HTR-8/SVneo (cell line): ENCODE measurements around the gene ABCG1.

Experiments used
- DNase-seq: peaks from one replicate; pipeline ENCODE4 v3.0.0; 2011; ENCODE audit warnings: low spot score, mixed read lengths; ENCODE audit not compliant: insufficient read length
- FAIRE-seq: peaks from 2 replicates; lab custom pipeline; 2011; peaks lifted over from hg19 to GRCh38; lab: Jason Lieb, UNC

The ABCG1 gene

DNA sequence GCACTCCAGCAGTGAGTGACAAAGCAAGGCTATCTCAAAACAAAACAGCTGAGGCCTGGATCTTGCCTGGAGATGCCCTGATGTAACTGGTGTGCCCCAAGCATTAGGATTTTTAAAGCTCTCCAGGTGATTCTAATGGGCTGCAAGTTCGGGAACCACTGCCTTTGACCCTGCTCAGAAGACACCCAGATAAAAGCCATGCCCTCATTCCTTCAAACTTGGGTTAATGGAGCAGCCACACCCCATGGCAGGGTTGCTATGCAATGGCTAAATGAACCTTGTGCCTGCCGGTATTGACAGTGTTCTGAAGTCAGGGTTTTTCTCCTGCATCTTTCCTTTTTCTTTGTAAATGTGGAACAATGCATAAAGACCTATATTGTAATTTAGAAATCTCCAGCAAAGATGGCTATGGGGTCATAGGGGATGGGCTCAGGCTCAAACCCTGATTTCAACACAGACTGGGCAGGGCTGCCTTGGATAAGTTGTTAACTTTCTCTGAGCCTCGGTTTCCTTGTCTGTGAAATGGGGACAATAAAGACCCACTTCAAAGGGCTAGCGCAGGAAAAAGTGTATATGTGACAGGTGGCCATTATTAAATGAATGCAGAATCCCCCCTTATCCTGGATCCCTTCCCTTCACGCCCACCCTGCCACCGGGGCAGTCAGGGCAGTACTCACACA is 95.8 kb downstream of the ABCG1 start:
- no peak for DNase-seq
- no peak for FAIRE-seq

DNA sequence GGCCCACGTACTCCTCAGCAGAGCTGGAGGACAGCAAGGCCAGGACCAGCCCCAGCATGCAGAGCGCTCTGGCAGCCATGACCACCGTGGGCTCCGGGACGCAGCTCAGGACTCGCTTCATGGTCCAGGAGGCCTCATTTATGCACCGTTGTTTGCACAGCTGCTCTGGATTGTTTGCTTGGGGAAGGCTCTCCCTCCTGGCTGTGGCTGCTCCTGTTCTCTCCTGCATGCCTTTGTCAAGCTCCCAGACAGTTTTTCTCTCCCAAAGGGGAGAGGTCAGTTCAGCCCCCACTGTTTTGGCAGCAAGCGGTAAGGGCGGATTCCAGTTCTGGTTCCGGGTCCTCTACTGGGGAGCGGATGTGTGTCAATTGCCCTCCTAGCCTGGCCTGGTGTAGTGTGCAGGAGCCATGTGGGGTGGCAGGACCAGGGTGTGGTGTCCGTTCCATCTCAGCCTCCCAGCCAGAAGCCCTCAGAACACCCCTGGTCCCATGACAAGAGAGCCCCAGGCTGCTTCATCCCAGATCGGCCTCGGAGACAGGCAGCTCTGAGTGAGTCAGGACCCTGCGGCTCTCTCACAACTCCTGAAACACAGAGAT is 96.5 kb downstream of the ABCG1 start, which contains the start of gene TFF3:
TSS of gene TFF3 (minus strand) at position 114 of the 596 bp plus-strand sequence. CDS start at position 79, 35 bp downstream.
- FAIRE-seq = no peak
- DNase-seq = no peak

DNA sequence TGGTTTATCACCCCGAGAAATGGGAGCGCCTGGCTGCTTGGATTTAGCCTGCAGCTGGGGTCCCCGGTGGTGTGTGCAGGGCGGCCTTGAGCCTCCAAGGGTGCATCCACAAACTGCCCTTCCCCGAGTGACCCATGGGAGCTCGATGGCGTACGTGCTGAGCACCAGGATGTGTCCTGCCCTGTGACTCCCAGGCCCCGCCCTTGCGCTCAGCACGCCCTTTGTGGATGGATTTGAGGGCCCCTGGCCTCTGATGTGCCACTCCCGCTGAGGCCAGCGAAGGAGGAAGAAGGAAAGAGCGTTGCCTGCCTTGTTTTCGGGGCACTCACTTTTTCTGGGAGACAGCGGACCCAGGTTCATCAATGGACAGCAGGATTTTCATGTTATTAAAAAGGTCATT is 98.0 kb downstream of the ABCG1 start:
- DNase-seq = no peak
- no peak for FAIRE-seq

DNA sequence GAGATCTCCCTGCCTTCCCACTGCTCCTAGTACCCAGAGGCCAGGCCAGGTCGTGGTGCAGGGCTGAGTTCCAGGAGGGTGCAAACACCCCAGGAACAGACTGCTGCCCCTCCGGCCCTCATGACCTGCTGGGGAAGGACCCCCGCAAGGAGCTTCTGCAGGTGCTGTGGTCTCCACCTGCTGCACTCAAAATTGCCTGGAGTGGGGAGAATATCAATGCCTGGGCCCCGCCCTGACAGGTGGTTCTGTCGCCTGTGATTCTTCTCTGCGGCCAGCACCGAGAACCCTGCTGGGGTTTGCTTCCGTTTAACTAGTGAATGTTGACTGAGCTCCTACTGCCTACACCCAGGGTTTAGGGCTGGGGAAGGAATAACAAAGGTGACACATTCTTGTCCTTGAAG is 98.4 kb downstream of the ABCG1 start:
- no peak for DNase-seq
- no peak for FAIRE-seq

DNA sequence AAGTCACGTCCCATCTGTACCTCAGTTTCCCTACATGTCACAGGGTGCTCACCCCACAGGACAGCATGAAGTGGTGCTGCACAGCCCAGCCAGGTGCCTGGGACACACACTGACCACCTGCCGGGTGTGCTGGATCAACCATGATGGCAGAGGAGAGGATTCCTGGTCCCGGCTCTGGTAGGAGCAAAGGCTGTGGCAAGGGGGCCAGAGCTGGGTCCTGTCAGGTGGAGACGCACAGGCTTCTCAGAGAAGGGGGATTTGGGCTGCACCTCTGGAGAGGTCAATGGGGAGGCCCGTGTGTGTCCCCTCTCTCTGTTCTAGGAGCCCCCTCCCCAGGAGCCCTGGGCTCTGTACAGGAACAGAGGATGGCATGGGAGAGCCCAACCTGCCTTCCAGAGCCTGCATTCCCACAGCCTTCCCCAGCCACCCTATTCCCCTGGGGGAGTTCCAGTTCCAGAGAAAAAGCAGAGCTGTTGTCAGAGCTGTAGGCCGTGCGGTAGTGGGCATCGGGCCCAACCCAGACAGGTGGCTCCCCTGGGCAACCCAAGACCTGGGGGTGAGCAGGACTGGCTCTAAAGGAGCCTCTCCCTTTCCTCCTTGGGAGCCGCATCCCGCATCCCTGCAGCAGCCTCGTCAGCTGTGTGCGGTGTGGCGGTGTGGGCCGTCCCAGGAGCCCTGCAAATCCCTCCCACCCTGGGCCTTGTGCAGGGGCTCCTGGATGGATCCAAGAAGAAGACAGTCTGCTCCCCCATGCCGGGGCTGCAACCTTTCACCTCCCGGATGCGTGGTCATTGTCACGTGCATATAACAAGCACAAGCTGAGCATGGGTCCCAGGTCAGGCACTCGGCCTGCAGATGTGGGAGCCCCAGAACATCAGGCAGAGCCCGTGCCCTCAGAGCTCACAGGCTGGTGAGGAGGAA is 99.1 kb downstream of the ABCG1 start:
- FAIRE-seq = no peak
- DNase-seq = no peak

DNA sequence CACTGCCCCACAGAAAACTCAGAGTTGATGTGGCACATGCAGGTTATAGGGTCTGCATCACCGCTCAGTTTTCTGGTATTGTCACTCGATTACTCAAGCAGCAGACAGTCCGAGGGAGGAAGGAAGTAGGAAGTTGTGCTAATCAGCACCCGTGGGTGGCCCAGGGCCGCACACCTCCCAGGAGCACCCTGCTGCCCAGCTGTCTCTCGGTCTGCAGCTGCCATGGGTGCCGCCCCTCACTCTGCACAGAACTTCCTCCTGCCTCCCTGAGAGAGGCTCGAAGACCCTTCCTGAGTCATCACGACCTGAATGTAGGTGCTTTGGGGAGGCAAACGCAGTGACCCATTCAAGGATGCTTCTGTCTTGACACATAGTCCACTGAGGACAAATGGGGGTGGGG is 100.4 kb downstream of the ABCG1 start:
- no peak for DNase-seq
- no peak for FAIRE-seq

DNA sequence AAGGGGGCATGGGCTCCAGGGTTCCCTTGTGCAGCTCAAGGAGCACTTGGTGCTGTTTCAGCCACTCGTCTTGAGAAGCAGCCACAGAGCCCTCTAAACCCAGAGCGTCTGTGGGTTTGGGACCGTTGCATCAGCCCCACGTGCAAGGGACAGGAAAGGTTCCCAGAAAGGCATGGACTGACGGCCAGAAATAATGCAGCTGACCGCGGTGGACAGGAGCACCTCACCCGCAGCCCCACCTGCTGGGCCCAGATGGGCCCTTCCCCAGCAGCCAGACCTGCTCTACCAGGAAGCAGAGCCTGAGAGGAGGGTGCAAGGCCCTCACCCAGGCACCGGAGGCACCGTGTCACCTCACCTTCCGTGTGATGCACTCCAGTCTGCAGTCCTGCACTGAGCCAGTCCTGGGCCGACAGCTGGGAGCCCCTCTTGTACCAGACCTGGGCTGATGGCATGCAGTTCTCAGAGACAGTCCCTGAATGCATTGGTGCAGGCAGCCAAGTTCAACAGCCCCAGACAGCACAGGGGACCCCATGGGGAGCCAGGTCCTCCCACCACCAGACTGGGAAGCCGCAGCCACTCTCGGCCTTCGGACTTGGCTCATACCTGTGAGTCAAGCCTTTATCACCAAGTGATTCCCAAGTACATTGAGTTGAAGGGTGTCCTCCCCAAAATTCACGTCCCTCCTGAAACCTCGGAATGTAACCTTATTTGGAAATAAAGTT is 101.1 kb downstream of the ABCG1 start:
- FAIRE-seq (no peak), DNase-seq (no peak)

DNA sequence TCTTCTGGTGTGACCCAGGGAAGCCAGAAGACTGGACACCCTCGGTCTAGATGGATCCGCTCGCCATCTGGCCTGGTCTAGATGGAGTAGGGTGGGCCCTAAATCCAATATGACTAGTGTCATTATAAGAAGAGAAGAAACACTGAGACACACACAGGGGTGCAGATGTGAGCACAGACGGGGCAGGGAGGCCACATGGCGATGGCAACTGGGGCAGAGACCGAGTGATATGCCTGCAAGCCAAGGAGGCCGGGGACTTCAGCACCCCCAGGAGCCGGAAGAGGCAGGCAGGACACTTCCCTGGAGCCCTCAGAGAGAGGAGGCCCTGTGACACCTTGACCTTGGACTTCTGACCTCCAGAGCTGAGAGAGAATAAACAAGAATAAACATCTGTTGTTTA is 101.9 kb downstream of the ABCG1 start:
- DNase-seq (no peak), FAIRE-seq (no peak)

DNA sequence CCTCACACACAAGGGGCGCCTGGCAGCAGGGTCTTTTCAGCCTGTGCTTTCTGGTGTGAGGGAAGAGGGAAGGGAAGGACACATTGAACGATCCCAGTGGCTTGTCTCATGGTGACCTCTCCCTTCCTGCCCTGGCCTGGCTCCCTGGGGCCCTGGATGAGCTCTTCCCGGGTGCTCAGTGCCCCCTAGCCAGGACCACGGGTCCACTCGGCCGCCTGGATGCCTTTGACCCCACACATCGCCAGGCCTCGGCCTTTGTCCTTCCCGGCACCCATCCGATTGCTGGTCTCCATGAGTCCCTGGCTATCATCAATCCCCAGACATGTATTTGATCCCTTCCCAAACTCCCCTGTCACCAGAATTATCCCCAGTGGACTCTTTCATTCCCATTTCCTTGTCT is 102.3 kb downstream of the ABCG1 start:
- no peak for DNase-seq
- no peak for FAIRE-seq

DNA sequence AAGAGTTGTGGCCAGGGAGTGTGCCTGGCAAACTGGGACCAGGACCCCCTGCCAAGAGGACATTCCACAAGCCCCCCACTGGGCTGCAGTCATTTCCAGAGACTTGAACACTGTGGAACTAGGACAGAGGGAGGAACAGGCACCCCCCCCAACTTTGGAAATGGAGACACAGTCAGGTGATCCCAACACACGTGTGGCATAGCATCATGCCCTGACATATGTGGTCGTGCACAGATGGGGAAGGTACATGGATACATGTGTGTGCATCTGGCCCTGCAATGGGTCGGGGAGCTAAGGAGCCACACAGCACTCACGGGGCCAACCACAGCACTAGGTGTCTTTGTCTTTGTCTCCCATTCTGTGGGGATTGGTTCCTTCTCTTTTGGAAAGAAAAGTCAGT is 102.9 kb downstream of the ABCG1 start:
- FAIRE-seq (no peak), DNase-seq (no peak)

DNA sequence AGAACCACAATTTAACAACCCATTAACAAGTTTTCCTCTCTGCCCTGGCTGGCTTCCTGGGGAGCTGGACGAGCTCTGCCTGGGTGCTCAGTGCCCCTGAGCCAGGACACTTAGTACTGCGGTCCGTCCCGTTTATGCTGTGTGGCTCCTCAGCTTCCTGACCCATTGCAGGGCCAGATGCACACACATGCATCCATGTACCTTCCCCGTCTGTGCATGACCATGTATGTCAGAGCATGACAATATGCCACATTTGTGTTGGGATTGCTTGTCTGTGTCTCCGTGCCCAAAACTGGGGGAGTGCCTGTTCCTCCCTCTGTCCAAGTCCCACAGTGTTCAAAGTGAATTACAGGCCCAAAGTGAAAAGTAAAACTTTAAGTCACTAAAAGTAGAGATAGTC is 106.0 kb downstream of the ABCG1 start:
- FAIRE-seq (no peak), DNase-seq (no peak)

DNA sequence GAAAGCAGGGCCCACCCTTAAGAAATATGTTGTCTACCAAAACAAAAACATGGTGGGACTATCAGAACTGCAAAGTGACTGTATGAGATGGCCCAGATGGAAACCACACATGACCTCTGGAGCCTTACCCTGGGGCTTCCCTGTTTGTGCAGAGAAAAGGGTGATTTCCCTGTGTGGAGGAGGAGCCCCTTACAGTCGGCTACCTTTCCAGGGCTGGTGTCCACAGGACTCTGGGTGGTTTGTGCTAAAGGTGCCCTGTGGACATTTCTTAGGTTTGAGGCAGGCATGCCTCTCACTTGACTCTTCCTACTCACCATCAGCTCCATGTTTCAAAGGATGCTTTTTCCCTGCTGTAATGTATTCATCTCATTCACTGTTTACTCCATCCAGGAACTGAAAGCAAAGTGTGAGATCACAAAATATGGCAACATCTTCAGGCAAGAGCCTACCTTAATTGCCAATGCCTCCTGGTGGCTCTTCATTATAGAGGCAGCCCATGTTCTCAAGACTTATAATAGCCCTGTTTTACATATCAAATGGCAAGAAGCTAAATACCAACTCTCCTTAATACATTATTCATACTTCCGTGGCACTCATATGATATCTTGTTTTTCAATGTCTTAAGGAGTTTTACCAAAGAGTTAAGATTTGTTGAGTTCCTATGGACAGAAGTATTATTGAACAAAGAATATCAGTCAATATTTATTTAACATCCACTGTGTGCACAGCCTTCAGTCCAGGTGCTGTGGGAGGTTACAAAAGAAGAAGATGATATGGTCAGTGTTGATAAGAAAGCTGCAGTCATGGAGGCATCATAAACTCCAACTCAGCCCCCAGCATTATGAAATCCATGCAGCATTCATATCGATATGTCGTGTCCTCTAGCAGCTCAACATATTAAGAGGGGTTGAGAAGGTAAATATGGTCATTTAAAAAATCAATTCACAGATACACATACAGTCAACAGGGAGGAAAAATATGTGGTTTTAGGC is 111.7 kb downstream of the ABCG1 start:
- no peak for DNase-seq
- FAIRE-seq = no peak

DNA sequence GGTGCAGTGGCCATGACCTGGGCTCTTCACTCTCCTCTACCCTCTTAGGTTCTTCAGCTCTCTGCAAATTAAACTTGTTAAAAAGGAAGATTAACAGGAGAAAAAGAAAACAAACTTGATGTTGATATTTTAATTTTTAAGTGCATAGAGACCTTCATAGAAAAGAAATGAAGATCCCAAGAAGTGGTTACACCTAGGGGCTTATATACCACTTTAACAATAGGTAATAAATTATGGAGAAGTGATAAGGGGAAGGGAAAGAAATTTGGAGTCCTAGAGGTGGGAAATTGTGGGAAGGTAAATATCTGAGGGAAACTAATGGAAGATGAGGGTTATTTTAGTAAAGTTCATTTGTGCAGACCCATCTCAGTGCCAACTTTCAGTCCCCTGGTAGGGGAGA is 112.7 kb downstream of the ABCG1 start:
- no peak for DNase-seq

DNA sequence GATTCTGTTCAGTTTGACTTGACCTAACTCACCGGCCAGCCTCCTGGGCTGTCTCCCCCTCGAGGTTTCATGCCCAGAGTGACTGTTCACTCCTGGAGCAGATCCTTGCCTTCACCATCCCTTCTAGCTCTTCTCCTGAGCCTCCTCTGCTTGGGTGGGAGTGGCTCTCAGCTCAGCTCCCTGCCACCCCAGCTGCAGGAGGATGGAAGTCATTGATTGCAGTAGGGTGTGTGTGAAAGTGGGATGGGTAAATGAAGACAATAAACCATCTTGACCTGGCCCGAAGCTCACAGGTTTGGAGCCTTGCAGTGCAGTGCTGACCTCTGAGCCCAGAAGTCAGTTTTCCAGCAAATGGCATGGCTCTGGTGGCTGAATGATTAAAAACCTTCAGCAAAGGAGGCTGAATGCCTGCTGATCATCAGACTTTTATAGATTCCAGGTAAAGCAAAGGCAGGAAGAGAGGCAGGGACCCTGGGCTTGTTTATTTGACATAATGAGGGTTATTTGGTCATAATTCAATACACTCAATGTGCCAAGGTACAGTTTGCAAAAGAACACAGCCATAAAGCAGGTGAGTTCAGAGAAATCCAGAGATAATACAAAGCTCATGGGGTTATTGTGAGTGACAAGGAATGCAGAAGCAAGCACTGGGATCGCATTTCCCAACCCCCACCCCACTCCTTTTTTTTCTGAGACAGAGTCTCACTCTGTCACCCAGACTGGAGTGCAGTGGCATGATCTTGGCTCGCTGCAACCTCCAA is 113.8 kb downstream of the ABCG1 start:
- FAIRE-seq (no peak), DNase-seq (no peak)

More for the DNA sequence above, 112.7 kb downstream of the ABCG1 start:
- no peak for FAIRE-seq

DNA sequence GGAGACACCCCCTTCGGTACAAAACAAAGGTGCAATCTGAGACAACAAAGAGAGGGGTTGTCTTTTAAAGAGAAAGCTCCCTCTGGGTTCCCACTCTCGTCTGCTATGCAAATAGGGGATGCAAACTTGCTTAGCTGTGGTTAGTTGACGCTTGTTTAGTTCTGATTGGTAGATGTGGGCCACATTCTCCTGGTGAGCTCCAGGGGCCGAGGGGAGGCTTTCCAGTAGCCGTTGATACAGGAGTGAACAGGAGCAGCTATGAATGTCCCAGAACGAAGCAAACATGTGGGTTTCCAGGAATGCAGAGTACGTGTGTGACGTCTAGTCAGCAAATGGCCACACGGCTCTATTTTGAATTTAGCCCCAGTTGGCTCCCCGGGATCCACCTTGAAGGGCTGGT is 117.1 kb downstream of the ABCG1 start:
- DNase-seq (peak; percentile 18), FAIRE-seq (no peak)

DNA sequence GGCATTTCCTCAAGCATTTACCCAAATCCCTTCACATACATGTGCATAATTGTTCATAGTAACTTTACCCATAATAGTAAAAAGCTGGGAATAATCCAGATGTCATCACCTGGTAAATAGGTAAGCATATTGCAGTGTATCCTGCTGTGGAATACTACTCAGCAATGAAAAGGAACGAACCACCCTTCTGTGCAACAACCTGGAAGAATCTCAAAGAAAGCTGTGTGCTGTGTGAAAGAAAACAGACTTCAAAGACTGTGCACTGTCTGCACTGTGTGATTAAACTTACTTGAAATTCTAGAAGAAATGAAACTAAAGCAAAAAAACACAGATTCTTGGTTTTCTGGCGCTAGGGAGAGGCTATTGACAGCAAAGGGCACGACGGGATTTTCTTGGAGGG is 118.3 kb downstream of the ABCG1 start:
- DNase-seq = no peak
- no peak for FAIRE-seq

DNA sequence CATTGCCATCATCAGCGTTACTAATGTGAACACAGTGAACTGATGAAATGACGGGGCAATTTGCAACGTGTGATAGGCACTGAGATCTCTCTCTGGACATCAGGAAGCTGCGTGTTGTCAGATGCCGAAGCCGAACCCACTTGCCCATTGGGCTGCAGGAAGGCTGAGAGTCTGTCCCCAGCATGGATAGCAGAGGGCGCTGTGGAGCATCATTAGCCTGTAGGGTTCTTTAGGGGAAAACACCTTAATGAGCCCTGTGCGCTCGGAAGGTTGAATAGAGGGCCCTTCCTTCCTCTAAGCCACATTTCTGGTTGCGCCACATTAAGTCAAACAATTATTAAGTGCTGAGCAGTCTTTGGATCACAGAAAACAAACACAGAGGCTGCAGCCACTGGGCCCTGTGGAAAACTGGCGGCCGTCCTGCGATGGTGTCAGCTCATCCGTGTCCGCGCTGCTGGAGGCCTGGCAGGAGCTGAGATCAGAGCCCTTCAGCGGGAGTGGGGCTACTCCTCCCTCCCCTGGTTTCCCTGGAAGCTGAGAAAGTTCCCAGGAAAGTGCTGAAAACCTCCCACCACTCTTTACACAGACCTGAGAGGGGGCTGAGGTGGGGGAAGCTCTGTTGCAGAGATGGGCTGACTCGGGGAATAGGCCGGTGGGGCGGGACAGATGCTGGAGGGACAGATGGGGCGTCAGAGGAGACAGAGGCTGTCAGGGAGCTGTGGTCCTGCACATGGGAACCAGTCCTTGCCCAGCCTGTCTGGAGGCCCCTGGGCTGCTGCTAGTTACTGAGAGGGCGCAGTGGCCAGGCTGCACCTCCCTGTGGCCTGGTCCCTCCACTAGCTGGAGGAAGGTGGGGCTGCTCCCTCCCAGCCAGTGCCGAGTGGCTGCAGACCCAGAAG is 119.1 kb downstream of the ABCG1 start:
- DNase-seq (peak; percentile 25), FAIRE-seq (no peak)
